Mesothelial cell of epicardium (in vitro differentiated cells): ENCODE data around the gene LTBP3. TPM values are rescaled to one million over a fixed set of nuclear protein-coding genes. Genes with fewer than 3 reads are reported as not detected.

ENCODE experiments used
- DNase-seq, 2 experiments: peaks; one replicate each; pipeline ENCODE4 v3.0.0; 2021; ENCODE audit warnings: low spot score in 2 of 2; ENCODE audit not compliant: unreplicated experiment in 2 of 2
- H3K27ac Mint-ChIP-seq: 2 replicates; pipeline ENCODE4 v1.8.0; 2021; ENCODE audit warnings: mixed read lengths
- H3K27me3 Mint-ChIP-seq: 2 replicates; pipeline ENCODE4 v1.8.0; 2021; ENCODE audit warnings: low read depth, mixed read lengths
- H3K36me3 Mint-ChIP-seq: 2 replicates; pipeline ENCODE4 v1.8.0; 2021; ENCODE audit warnings: mixed read lengths
- H3K4me1 Mint-ChIP-seq: 2 replicates; pipeline ENCODE4 v1.8.0; 2021; ENCODE audit warnings: mixed read lengths
- H3K4me3 Mint-ChIP-seq: 2 replicates; pipeline ENCODE4 v1.8.0; 2021; ENCODE audit warnings: mild to moderate bottlenecking, moderate library complexity, mixed read lengths
- H3K9me3 Mint-ChIP-seq: 2 replicates; pipeline ENCODE4 v1.8.0; 2021; ENCODE audit warnings: mixed read lengths
- total RNA-seq: library from RNA; stranded (reverse); gene quantifications from 3 replicates; pipeline ENCODE4 v1.2.1, GENCODE V29; 2021
- TF ChIP-seq, protein P1 (sequence below): fragments of 200-600 bp; sonication (generic); IDR thresholded peaks from one replicate; pipeline ENCODE4 v1.5.0; 2021; ENCODE audit warnings: antibody characterized with exemption; ENCODE audit not compliant: unreplicated experiment

The LTBP3 gene
- total RNA-seq, 1 donor from 2014 or later, result 333 TPM

DNA sequence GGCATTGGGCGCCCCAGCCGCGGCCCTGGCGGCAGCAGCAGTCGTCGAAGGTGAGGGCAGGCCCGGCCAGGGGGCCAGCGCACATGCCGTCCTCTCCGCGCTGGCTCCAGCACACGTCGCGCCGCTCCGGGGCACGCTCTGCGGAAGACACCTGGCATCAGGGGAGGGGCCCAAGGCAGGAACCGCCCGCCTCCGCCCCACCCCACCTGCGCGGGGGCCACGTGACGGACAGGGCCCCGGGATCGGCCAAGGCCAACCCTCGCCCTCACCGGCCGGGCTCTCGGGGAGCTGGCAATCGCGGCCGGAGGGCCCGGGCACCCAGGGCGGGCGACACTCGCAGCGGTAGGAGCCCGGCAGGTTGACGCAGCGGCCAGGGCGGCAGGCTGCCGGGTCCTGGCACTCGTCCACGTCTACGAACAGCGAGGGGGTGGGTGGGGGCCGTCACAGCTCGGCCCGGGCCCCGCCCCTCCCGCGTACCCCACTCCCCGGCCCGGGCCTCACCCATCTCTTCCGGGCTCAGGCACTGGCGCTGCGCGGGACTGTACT lies 18.3 kb downstream of the LTBP3 start:
- peaks cover 16% of the 10 kb centered on the region for H3K4me1 Mint-ChIP-seq
- no peak overlapping the region for H3K27ac Mint-ChIP-seq

DNA sequence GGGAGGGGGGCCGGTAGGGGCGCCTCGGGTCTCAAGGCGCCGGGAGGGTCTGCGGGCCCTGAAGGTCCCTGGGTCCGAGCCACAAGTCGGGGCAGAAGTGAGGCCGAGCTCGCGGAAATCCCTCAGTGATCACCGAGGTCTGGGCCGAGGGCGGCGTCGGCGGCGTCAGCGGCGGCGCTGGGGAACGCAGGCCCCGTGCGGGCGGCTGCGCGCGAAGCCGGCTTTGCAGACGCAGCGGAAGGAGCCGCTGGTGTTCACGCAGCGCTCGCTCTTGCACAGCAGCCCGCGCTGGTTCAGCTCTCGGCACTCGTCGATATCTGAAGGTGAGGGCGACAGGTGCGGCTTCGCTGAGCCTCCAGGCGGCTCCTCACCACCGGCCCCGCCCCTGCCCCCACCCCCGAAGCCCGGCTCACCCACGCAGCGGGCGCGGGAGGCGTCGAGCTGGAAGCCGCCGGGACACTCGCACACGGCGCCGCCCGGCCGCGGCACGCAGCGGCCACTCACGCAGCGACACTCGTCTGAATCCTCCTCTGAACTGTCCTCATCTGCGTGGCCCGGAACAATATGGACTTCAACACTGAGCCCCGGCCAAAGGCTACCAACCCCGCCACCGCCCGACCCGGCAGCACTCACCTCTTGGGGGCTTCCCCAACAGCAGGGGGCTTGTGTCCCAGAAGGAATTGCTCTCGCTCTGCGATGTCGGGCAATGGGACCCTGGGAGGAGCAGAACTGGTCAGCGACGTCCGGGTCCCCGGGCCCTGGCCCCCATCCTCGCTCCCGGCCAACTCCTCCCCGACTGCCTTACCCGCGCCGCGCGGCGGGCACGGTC lies 19.0 kb downstream of the LTBP3 start:
- TF ChIP-seq, protein P1, sequence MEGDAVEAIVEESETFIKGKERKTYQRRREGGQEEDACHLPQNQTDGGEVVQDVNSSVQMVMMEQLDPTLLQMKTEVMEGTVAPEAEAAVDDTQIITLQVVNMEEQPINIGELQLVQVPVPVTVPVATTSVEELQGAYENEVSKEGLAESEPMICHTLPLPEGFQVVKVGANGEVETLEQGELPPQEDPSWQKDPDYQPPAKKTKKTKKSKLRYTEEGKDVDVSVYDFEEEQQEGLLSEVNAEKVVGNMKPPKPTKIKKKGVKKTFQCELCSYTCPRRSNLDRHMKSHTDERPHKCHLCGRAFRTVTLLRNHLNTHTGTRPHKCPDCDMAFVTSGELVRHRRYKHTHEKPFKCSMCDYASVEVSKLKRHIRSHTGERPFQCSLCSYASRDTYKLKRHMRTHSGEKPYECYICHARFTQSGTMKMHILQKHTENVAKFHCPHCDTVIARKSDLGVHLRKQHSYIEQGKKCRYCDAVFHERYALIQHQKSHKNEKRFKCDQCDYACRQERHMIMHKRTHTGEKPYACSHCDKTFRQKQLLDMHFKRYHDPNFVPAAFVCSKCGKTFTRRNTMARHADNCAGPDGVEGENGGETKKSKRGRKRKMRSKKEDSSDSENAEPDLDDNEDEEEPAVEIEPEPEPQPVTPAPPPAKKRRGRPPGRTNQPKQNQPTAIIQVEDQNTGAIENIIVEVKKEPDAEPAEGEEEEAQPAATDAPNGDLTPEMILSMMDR, result no peak
- peaks cover 16% of the 10 kb centered on the region for H3K4me1 Mint-ChIP-seq
- DNase-seq, result no peak
- peaks cover 3% of the 10 kb centered on the region for H3K27me3 Mint-ChIP-seq
- no peaks in the 10 kb centered on the region for H3K9me3 Mint-ChIP-seq
- H3K36me3 Mint-ChIP-seq, result peaks cover 13% of the 10 kb centered on the region
- H3K27ac Mint-ChIP-seq, result no peak overlapping the region
- H3K4me3 Mint-ChIP-seq, result peak overlapping the region; percentile 34

More for the DNA sequence above, 18.3 kb downstream of the LTBP3 start:
- Mint-ChIP-seq H3K4me3 (peak overlapping the region; percentile 64), H3K9me3 (no peaks in the 10 kb centered on the region), H3K36me3 (peaks cover 20% of the 10 kb centered on the region), H3K27me3 (peaks cover 3% of the 10 kb centered on the region)
- DNase-seq, result no peak
- TF ChIP-seq, protein P1, result no peak

DNA sequence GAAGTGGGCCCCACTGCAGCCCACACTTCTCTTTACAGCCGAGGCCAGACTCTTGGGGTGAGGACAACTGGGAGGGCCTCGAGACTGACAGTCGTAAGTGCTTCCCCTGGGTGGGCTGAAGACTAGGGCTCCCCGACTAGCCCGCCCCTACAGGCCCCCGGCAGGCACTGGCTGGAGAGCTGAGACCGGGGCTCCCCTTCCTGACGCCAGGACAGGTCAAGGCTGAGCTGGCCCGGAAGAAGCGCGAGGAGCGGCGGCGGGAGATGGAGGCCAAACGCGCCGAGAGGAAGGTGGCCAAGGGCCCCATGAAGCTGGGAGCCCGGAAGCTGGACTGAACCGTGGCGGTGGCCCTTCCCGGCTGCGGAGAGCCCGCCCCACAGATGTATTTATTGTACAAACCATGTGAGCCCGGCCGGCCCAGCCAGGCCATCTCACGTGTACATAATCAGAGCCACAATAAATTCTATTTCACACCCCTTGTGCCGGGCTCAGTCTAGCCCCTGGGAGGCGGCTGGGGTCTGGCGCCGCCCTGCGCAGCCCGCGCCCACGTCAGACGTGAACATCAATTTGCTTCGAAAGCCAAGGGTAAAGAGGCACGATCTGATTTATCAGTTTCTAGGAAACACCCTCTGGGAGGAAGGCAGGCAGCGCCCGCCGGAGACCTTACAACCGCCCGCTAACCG lies 19.8 kb downstream of the LTBP3 start:
- peaks cover 9% of the 10 kb centered on the region for H3K36me3 Mint-ChIP-seq
- peaks cover 16% of the 10 kb centered on the region for H3K4me1 Mint-ChIP-seq
- TF ChIP-seq, protein P1, result no peak
- H3K4me3 Mint-ChIP-seq, result no peak overlapping the region
- no peak for DNase-seq
- H3K9me3 Mint-ChIP-seq, result no peaks in the 10 kb centered on the region
- peaks cover 3% of the 10 kb centered on the region for H3K27me3 Mint-ChIP-seq
- H3K27ac Mint-ChIP-seq, result no peak overlapping the region

DNA sequence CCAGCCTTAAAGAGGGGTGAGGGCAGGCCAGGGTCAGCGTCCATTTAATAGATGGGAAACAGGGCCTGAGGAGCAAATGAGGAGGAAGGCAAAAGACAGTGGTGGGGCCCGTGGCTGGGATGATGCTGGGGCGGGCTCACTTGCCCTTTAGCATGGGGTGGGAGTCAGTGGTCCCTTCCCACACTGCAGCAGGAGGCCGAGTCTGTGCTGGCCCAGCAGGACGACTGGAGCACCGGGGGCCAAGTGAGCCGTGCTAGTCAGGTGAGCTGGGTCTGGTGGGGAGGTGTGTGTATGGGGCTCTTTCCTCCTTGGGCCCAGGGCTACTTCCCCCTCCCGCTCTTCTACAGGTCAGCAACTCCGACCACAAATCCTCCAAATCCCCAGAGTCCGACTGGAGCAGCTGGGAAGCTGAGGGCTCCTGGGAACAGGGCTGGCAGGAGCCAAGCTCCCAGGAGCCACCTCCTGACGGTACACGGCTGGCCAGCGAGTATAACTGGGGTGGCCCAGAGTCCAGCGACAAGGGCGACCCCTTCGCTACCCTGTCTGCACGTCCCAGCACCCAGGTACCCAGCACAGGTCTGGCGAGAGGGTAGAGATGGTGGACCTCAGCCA lies 20.4 kb downstream of the LTBP3 start:
- DNase-seq, result no peak
- peaks cover 16% of the 10 kb centered on the region for H3K4me1 Mint-ChIP-seq
- H3K27ac Mint-ChIP-seq, result no peak overlapping the region
- peaks cover 7% of the 10 kb centered on the region for H3K36me3 Mint-ChIP-seq
- peaks cover 3% of the 10 kb centered on the region for H3K27me3 Mint-ChIP-seq
- TF ChIP-seq, protein P1, result no peak
- no peak overlapping the region for H3K4me3 Mint-ChIP-seq
- H3K9me3 Mint-ChIP-seq, result no peaks in the 10 kb centered on the region

GRCh38 chr11:65537296-65537597 lies 20.9 kb downstream of the LTBP3 start:
- Mint-ChIP-seq H3K4me1 (peaks cover 16% of the 10 kb centered on the region), H3K27ac (no peak overlapping the region), H3K9me3 (no peaks in the 10 kb centered on the region), H3K27me3 (peaks cover 3% of the 10 kb centered on the region), H3K4me3 (no peak overlapping the region), H3K36me3 (peaks cover 4% of the 10 kb centered on the region)
- no peak for DNase-seq
- TF ChIP-seq, protein P1, result no peak
